OCI-LY3 (cell line): ENCODE data around the gene SELENOM.
"Not testable (repeated sequence)": the region's sequence is repeated elsewhere in the genome, so short reads cannot be mapped to it uniquely, and the experiment has no call there.

Source experiments
- CTCF ChIP-seq: fragments of 200-600, 300-600 bp; sonication (generic); IDR thresholded peaks from 2 replicates; pipeline ENCODE4 v1.5.1; 2014; ENCODE audit warnings: antibody characterized with exemption, low read length, low read depth
- EZH2phosphoT487 ChIP-seq: fragments of 200-600 bp; shearing (Covaris generic); IDR thresholded peaks from 2 replicates; pipeline ENCODE4 v1.6.1; 2018; ENCODE audit warnings: antibody characterized with exemption, mixed run types, low read depth

GRCh38 chr22:31097539-31097938 is 9.8 kb downstream of the SELENOM start:
- not testable (repeated sequence) for TF ChIP-seq CTCF, EZH2phosphoT487
